HAP-1 (cell line): ENCODE data around the gene PNPLA2.
A peak's percentile ranks its signal among the peaks of the same experiment; 100 is the strongest.

Experiments used
- DNase-seq, 2 experiments: peaks; one replicate each; pipeline ENCODE4 v3.0.0-alpha.2; 2016 to 2020; ENCODE audit warnings: low spot score in 2 of 2
- H3K27me3 ChIP-seq: fragments of 250-450 bp; sonication (Bioruptor Pico); 2 replicates; pipeline ENCODE4 v1.5.1; 2020; ENCODE audit warnings: low read depth, mild to moderate bottlenecking, moderate library complexity
- H3K36me3 ChIP-seq: fragments of 250-450 bp; sonication (Bioruptor Pico); replicated peaks from 2 replicates; pipeline ENCODE4 v1.5.1; 2020; ENCODE audit warnings: mild to moderate bottlenecking
- H3K4me1 ChIP-seq: fragments of 250-450 bp; sonication (Bioruptor Pico); 2 replicates; pipeline ENCODE4 v1.5.1; 2020; ENCODE audit warnings: mild to moderate bottlenecking
- H3K4me3 ChIP-seq: fragments of 250-450 bp; sonication (Bioruptor Pico); 2 replicates; pipeline ENCODE4 v1.5.1; 2020; ENCODE audit warnings: mild to moderate bottlenecking, moderate library complexity
- H3K9me3 ChIP-seq: fragments of 250-450 bp; sonication (Bioruptor Pico); 2 replicates; pipeline ENCODE4 v1.5.1; 2020; ENCODE audit warnings: mild to moderate bottlenecking, moderate library complexity
- in situ Hi-C: fragments of 300-500 bp; cut with MboI; formaldehyde crosslinking; loops from 3 replicates; pipeline ENCODE4 v1.14.3; 2020; ENCODE audit warnings: low sequenced_read_pairs, inconsistent platforms, mixed read lengths

The PNPLA2 gene

DNA sequence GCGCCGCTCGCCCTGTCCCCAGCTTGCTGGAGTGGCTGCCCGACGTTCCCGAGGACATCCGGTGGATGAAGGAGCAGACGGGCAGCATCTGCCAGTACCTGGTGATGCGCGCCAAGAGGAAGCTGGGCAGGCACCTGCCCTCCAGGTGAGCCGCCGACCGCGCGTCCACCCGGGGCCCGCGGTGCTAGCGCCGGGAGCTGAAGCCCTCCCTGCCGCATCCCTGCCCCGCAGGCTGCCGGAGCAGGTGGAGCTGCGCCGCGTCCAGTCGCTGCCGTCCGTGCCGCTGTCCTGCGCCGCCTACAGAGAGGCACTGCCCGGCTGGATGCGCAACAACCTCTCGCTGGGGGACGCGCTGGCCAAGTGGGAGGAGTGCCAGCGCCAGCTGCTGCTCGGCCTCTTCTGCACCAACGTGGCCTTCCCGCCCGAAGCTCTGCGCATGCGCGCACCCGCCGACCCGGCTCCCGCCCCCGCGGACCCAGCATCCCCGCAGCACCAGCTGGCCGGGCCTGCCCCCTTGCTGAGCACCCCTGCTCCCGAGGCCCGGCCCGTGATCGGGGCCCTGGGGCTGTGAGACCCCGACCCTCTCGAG is 5.7 kb downstream of the PNPLA2 start:
- DNase-seq: no peak
- Histone ChIP-seq H3K27me3 (no peaks in the 10 kb centered on the region), H3K4me3 (no peak overlapping the region), H3K9me3 (no peaks in the 10 kb centered on the region), H3K4me1 (peaks cover 16% of the 10 kb centered on the region), H3K36me3 (peaks cover 8% of the 10 kb centered on the region; the same call in 1 of the 2 replicates)
- in situ Hi-C loops: no loop called here

DNA sequence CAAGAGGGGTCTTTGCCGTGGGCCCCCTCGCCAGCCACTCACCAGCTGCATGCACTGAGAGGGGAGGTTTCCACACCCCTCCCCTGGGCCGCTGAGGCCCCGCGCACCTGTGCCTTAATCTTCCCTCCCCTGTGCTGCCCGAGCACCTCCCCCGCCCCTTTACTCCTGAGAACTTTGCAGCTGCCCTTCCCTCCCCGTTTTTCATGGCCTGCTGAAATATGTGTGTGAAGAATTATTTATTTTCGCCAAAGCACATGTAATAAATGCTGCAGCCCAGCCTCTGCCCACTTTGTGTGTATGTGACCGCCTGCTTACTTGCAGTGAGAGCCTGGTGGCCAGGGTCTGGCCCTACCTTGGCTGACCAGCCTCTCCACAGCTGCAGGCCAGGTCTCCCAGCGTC is 6.2 kb downstream of the PNPLA2 start:
- no peak overlapping the region for H3K4me3 ChIP-seq
- H3K9me3 ChIP-seq: no peaks in the 10 kb centered on the region
- in situ Hi-C loops: no loop called here
- peaks cover 8% of the 10 kb centered on the region; the same call in 1 of the 2 replicates for H3K36me3 ChIP-seq
- no peaks in the 10 kb centered on the region for H3K27me3 ChIP-seq
- no peak for DNase-seq
- H3K4me1 ChIP-seq: peaks cover 19% of the 10 kb centered on the region

DNA sequence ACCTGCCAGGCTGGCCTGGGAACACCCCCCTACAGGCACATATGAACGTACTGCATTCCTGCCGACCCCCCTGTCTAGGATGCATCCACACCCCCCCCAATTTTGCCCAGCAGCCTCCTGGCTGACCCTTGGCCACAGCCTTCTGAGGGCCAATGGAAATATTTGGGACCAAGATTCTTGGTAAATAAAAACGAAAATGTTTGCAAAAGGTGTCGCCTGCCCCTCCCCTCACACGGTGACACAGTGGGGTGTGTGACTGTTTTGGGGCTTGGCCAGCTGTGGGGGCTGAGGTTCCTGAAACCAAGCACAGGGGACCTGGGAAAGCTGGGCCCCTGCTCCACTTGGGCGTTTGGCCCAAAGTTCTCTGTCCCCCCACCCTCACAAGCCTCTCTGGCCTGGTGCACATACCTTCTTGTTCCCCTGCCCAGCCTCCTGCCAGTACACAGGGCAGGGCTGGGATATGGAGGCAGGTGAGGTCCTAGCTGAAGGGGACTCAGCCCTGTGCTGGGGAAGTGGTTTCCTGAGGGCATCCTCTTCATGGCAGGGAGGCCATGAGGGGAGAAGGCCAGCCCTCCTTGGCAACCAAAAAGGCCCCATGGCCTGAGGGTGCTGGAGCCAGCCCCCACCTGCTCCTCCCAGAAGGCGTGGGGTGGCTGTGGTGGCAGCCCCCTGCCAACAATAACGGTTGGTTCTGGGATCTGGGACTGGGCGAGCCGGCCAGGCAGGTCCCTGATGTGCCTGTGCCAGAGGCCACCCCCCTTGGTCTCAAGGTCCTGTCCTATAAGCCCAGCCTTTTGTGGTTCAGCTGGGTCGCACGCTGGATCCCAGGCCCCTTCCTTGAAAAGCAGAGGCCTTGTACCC is 6.9 kb downstream of the PNPLA2 start:
- Histone ChIP-seq H3K4me1 (peaks cover 19% of the 10 kb centered on the region), H3K4me3 (no peak overlapping the region), H3K36me3 (peaks cover 8% of the 10 kb centered on the region; the same call in 1 of the 2 replicates), H3K27me3 (no peaks in the 10 kb centered on the region), H3K9me3 (no peaks in the 10 kb centered on the region)
- in situ Hi-C loops: no loop called here
- no peak for DNase-seq

DNA sequence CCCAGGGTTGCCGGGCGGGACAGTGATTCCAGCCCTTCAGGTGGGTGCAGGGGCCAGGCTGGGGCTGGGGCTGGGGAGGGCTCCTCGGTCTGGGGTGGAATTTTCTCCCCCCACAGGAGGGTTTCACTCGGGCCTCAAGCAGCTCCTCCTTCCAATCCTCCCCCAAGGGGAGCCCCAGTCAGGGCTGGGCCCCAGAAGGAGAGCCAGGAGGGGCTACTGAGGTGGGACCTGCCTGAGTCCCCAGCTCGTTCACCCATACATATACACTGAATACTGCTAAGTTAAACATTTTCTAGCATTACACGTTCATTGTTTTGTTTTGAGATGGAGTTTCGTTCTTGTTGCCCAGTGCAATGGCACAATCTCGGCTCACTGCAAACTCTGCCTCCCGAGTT is 7.5 kb downstream of the PNPLA2 start:
- H3K4me3 ChIP-seq: no peak overlapping the region
- H3K4me1 ChIP-seq: peaks cover 25% of the 10 kb centered on the region
- in situ Hi-C loops: no loop called here

DNA sequence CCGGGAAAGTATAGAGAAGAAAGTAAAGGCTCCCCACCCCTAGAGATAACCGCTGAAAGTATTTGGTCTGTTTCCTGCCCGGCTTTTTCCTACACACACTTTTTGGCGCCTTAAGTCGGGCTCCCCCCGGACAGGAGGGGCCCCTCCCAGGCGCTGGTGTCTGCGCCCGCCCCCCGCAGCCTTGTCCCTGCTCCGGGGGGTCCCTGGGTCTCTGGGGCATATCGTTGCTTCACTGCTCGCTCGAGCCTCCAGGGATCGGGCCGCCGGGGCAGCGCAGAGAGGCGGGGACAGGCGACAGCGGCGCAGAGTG is 8.1 kb downstream of the PNPLA2 start:
- Histone ChIP-seq H3K27me3 (no peaks in the 10 kb centered on the region), H3K4me1 (peaks cover 31% of the 10 kb centered on the region), H3K9me3 (no peaks in the 10 kb centered on the region), H3K4me3 (peak overlapping the region; percentile 33), H3K36me3 (0 out of 2 replicates have a peak, but pooled peaks cover 8% of the 10 kb centered on the region)
- in situ Hi-C loops: no loop called here
- no peak for DNase-seq

More for the DNA sequence above, 7.5 kb downstream of the PNPLA2 start:
- no peaks in the 10 kb centered on the region for H3K27me3 ChIP-seq
- DNase-seq: no peak
- H3K9me3 ChIP-seq: no peaks in the 10 kb centered on the region
- H3K36me3 ChIP-seq: peaks cover 8% of the 10 kb centered on the region; the same call in 1 of the 2 replicates

DNA sequence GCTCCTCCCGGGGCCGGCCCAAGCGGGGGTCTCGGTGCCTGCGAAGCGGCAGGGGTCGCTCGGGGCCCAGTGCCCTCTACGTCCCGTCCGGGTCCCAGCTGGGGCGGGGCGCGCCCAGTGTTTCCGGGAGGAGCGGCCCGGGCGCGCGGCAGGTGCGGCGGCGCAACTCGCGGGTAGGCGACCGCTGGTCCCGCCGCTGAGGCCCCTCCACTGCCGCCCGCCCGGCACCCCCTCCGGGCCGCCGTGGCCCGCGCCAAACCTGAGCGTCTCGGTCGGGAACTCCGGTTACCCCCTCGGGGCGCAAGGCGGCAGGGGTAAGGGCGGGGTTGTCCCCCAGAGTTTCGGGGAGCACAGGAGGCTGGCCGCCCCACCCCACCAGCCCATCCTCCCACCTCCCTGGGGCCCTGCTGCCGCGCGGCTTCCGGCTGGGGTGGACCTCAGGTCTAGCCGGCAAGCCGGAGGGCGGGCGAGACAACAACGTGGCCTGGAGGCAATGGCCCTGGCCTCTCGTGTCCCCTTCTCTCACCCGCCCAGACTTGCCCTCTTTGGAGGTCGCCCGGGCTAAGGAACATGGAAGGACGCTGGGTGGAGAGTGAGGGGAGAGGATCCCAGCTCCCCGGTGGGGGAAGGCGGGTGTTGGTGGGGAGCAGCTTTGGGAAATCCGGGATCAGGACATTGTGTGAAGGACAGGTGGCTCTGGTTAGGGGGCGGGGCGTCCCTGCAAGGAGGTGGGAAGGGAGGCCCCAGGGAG is 8.6 kb downstream of the PNPLA2 start:
- Histone ChIP-seq H3K36me3 (0 out of 2 replicates have a peak, but pooled peaks cover 8% of the 10 kb centered on the region), H3K9me3 (no peaks in the 10 kb centered on the region), H3K27me3 (no peaks in the 10 kb centered on the region), H3K4me1 (peaks cover 35% of the 10 kb centered on the region), H3K4me3 (peak overlapping the region; percentile 33)
- DNase-seq: peak in 1 of 2 experiments; percentile 79
- in situ Hi-C loops: no loop called here

DNA sequence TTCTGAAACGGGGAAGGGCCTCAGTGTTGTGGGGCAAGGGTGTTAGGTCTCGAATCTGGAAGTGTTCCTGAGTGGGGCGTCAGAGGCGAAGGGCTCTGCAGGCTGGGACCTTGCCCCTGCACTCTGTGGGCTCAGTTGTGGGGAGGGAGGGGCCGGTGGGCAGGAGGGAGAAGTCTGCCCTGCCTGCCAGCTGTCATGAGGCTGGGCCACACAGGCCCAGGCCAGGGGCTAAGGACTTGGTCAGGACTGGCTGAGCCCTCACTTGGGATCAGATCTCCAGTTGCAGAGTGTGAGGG is 9.1 kb downstream of the PNPLA2 start, which contains the start of gene CRACR2B:
TSS of gene CRACR2B (plus strand) at position 23 of the 296 bp plus-strand sequence. CDS start 689 bp downstream, outside the sequence.
- Histone ChIP-seq H3K4me1 (peaks cover 35% of the 10 kb centered on the region), H3K9me3 (no peaks in the 10 kb centered on the region), H3K4me3 (peak within 1 kb of the TSS; percentile 33), H3K36me3 (0 out of 2 replicates have a peak, but pooled peaks cover 8% of the 10 kb centered on the region), H3K27me3 (no peaks in the 10 kb centered on the region)
- in situ Hi-C loops: no loop called here
- DNase-seq: no peak

DNA sequence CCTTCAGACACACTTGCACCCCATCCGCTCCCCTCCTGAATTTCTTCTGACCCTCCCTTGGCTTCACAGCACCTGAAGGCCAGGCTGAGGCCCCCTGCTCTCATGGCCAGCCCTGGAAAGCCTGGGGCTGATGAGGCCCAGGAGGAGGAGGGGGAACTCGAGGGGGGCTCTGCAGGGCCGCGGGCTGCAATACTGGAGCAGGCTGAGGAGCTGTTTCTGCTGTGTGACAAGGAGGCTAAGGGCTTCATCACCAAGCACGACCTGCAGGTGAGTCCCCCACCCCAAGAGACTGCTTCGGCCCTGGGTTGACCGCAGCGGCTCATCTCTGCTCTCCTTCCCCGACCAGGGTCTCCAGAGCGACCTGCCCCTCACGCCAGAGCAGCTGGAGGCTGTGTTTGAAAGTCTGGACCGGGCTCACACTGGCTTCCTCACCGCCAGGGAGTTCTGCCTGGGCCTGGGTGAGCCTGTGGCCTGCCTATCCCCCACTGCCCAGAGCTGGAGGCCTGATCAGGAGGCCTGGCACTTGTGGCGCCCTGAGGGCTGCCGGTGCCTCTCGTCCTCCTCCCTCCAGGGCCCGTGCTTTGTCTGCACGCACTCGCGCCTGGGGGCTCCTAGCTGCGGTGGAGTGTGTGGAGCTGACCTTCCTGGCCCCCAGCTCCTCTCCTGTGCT is 9.9 kb downstream of the PNPLA2 start:
- Histone ChIP-seq H3K4me1 (peaks cover 36% of the 10 kb centered on the region), H3K27me3 (no peaks in the 10 kb centered on the region), H3K36me3 (0 out of 2 replicates have a peak, but pooled peaks cover 8% of the 10 kb centered on the region), H3K9me3 (no peaks in the 10 kb centered on the region), H3K4me3 (no peak overlapping the region)
- DNase-seq: no peak
- in situ Hi-C loops: no loop called here

DNA sequence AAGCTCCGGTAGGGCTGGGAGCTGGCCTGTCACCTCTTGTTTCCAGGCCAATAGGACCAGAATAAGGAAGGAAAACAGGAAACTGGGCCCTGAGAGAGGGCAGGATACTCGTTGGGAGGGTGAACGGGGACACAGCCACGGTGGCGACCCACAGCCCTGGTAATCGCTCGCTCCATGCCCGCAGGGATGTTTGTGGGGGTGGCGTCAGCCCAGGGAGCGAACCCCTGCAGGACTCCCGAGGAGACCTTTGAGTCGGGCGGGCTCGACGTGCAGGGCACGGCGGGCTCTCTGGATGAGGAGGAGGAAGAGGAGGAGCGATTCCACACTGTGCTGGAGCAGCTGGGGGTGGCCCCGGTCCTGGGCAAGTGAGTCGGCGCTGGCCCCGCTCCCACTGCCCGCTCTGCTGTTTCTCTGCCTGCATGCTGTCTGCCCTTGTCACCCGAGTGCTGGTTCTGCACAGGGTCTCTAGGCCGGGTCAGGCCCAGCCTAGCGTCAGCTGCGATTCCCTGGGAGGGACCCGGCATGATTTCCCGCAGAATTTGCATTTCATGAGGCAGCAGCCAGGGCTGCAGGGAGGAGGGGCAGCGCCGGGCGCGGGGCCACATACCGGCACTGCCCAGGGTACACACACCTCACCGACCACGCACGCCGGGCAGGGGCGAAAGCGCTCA is 10.6 kb downstream of the PNPLA2 start:
- Histone ChIP-seq H3K9me3 (no peaks in the 10 kb centered on the region), H3K4me3 (no peak overlapping the region), H3K4me1 (peaks cover 43% of the 10 kb centered on the region), H3K36me3 (0 out of 2 replicates have a peak, but pooled peaks cover 4% of the 10 kb centered on the region), H3K27me3 (no peaks in the 10 kb centered on the region)
- no peak for DNase-seq
- in situ Hi-C loops: no loop called here

DNA sequence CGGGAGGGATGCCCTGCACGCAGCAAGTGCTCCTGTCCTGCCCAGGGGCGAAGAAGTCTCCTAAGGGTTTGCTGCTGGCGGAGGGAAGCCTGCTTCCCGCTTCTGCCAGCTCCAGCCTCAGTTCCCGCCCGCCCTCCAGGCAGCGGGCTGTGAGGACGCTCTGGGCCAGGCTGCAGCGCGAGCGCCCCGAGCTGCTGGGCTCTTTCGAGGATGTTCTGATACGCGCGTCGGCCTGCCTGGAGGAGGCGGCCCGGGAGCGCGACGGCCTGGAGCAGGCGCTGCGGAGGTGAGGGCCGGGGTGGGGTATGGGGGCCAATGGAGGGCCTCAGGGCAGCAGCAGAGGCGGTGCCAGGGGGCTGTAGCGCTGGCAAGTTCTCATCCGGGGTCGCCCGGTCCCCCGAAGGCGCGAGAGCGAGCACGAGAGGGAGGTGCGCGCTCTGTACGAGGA is 11.2 kb downstream of the PNPLA2 start:
- Histone ChIP-seq H3K4me3 (peak overlapping the region; percentile 45), H3K27me3 (no peaks in the 10 kb centered on the region), H3K36me3 (peaks cover 5% of the 10 kb centered on the region; the same call in 1 of the 2 replicates), H3K9me3 (no peaks in the 10 kb centered on the region), H3K4me1 (peaks cover 49% of the 10 kb centered on the region)
- in situ Hi-C loops: no loop called here
- no peak for DNase-seq

DNA sequence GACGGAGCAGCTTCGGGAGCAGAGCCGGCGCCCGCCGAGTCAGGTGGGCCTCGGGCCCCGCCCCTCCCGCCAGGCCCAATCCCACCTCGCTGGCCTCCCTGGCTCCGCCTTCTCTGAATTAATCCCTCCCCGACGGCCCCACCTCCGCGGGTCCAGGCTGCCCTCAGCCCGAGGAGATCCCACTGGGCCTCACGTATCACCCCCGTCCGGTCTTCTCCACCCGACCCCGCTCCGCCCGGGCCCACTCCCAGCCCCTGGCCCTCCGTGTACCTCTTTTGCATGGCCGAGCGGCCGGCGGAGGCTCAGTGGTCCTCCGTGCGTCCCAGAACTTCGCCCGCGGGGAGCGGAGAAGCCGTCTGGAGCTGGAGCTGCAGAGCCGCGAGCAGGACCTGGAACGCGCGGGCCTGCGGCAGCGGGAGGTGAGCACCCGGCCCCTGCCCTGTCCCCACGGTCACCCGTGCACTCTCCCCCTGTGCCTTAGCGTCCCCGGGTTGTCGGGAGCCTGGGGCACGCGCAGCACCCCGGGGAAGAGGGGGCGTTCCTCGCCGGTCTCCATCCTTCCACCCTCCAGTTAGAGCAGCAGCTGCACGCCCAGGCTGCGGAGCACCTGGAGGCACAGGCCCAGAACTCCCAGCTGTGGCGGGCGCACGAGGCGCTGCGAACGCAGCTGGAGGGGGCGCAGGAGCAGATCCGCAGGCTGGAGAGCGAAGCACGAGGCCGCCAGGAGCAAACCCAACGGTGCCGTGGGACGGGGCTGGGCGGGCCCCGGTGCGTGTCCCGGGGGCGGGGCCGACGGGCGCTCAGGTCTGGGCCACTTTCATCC is 11.8 kb downstream of the PNPLA2 start:
- peaks cover 49% of the 10 kb centered on the region for H3K4me1 ChIP-seq

DNA sequence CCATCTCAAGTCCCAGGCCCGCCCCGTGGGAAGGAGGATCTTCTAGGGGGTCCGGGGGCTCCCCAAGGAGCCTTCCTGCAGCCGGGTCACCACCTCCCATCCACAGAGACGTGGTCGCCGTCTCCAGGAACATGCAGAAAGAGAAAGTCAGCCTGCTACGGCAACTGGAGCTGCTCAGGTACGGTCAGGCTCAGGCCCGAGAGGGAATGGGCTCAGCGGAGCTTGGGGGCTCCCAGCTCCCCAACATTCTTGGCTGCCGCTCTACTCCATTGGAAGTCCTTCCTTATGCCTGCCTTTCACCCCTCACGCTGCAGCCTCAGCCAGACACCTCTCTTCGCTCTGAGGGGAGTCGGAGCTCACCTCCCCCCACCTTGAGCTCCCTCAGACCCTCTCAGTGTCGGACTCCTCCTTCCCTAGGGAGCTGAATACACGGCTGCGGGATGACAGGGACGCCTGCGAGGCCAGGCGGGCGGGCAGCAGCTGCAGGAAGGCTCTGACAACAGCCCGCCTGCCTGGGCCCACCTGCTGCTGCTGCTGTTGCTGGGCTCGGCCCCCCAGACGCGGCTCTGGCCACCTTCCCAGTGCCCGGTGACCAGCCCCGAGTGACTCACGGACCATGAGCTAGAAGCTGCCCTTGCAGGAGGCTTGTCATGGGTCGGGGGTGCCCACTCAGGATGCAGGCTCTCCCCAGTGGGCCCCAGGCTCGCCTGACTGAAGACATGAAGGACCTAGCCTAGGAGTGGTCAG is 12.6 kb downstream of the PNPLA2 start:
- Histone ChIP-seq H3K27me3 (no peaks in the 10 kb centered on the region), H3K4me1 (peaks cover 49% of the 10 kb centered on the region), H3K9me3 (no peaks in the 10 kb centered on the region), H3K36me3 (peaks cover 11% of the 10 kb centered on the region), H3K4me3 (peak overlapping the region; percentile 45)
- DNase-seq: no peak
- in situ Hi-C loops: no loop called here

More for the DNA sequence above, 11.8 kb downstream of the PNPLA2 start:
- Histone ChIP-seq H3K4me3 (peak overlapping the region; percentile 45), H3K27me3 (no peaks in the 10 kb centered on the region), H3K36me3 (peaks cover 5% of the 10 kb centered on the region; the same call in 1 of the 2 replicates), H3K9me3 (no peaks in the 10 kb centered on the region)
- in situ Hi-C loops: no loop called here
- DNase-seq: peak; percentile 86 to 94
